Activated CD4-positive, alpha-beta T cell treated with anti-CD3 and anti-CD28 coated beads, Interleukin-2, amount 10 ng/mL, durations not matched to agents 7 days and 5 days (primary cell): Measurements from ENCODE around the gene MEGF8. TPM values are rescaled to one million over a fixed set of nuclear protein-coding genes. Genes with fewer than 3 reads are reported as not detected.

ENCODE experiments used
- CTCF ChIA-PET: fragments of 350-600 bp; sonication (Branson Sonifier 250); formaldehyde crosslinking; loops from one replicate; lab custom pipeline; 2021; ENCODE audit warnings: antibody characterized with exemption; lab: Charles Lee
- POLR2A ChIA-PET: fragments of 350-600 bp; sonication (Branson Sonifier 250); formaldehyde crosslinking; loops from one replicate; lab custom pipeline; 2021; ENCODE audit warnings: antibody characterized with exemption; lab: Charles Lee
- DNase-seq: peaks from one replicate; pipeline ENCODE4 v3.0.0-alpha.2; 2020
- H3K27ac Mint-ChIP-seq: one replicate; pipeline ENCODE4 v1.8.0; 2021; ENCODE audit warnings: mild to moderate bottlenecking, moderate library complexity, mixed read lengths
- H3K27me3 Mint-ChIP-seq: one replicate; pipeline ENCODE4 v1.8.0; 2021; ENCODE audit warnings: mixed read lengths
- H3K36me3 Mint-ChIP-seq: one replicate; pipeline ENCODE4 v1.8.0; 2021; ENCODE audit warnings: low read depth, mixed read lengths
- H3K4me1 Mint-ChIP-seq: one replicate; pipeline ENCODE4 v1.8.0; 2021; ENCODE audit warnings: mixed read lengths
- H3K4me3 Mint-ChIP-seq: one replicate; pipeline ENCODE4 v1.8.0; 2021; ENCODE audit warnings: mild to moderate bottlenecking, moderate library complexity, mixed read lengths
- H3K9me3 Mint-ChIP-seq: one replicate; pipeline ENCODE4 v1.8.0; 2021; ENCODE audit warnings: mixed read lengths
- microRNA-seq: library from miRNA; unstranded; fragments of <30 nt; microRNA quantifications from one replicate; pipeline ENCODE4 v1.2.0, GENCODE V29; 2021; ENCODE audit warnings: borderline microRNAs expressed, borderline replicate concordance
- total RNA-seq, 2 experiments: library from RNA; stranded (reverse); gene quantifications; one replicate each; pipeline ENCODE4 v1.2.3, GENCODE V29; 2021

The MEGF8 gene
- total RNA-seq, 2 experiments from 2014 or later, result 3.3 to 3.7 TPM

- Mint-ChIP-seq H3K27me3 (no peaks in the 10 kb centered on the region), H3K36me3 (peaks cover 6% of the 10 kb centered on the region), H3K9me3 (no peaks in the 10 kb centered on the region), H3K4me3 (peak overlapping the region; percentile 95), H3K27ac (no peak overlapping the region), H3K4me1 (peaks cover 40% of the 10 kb centered on the region)
- POLR2A ChIA-PET, result interaction anchor here (1.2 kb wide), 1 partner anchor 9 kb away, joined by 3 read pairs; no protein-coding TSS in a partner anchor
- DNase-seq, result no peak
- CTCF ChIA-PET, result interaction anchor here (2.2 to 3.9 kb wide), 2 partner anchors 10 to 14 kb away, joined by 9 to 25 read pairs; no protein-coding TSS in a partner anchor
These were observed 98.9 kb downstream of the MEGF8 start for GRCh38 chr19:42424345-42424707.

GRCh38 chr19:42424712-42425131, 99.3 kb downstream of the MEGF8 start:
- H3K36me3 Mint-ChIP-seq, result peaks cover 6% of the 10 kb centered on the region
- H3K4me3 Mint-ChIP-seq, result peak overlapping the region; percentile 95
- ChIA-PET POLR2A (no interaction called here), CTCF (interaction anchor here (2.2 to 3.9 kb wide), 2 partner anchors 10 to 13 kb away, joined by 9 to 25 read pairs; no protein-coding TSS in a partner anchor)
- no peaks in the 10 kb centered on the region for H3K9me3 Mint-ChIP-seq
- DNase-seq, result no peak
- H3K27ac Mint-ChIP-seq, result no peak overlapping the region
- no peaks in the 10 kb centered on the region for H3K27me3 Mint-ChIP-seq
- H3K4me1 Mint-ChIP-seq, result peaks cover 39% of the 10 kb centered on the region

GRCh38 chr19:42426643-42427042, 101.2 kb downstream of the MEGF8 start:
- H3K9me3 Mint-ChIP-seq, result no peaks in the 10 kb centered on the region
- no peak overlapping the region for H3K4me3 Mint-ChIP-seq
- peaks cover 20% of the 10 kb centered on the region for H3K4me1 Mint-ChIP-seq
- H3K27ac Mint-ChIP-seq, result no peak overlapping the region
- POLR2A ChIA-PET, result no interaction called here
- no peaks in the 10 kb centered on the region for H3K36me3 Mint-ChIP-seq
- DNase-seq, result no peak
- CTCF ChIA-PET, result interaction anchor here (2.2 to 3.9 kb wide), 2 partner anchors 11 to 14 kb away, joined by 6 to 25 read pairs; no protein-coding TSS in a partner anchor
- H3K27me3 Mint-ChIP-seq, result peaks cover 3% of the 10 kb centered on the region

GRCh38 chr19:42427313-42427712, 101.9 kb downstream of the MEGF8 start, which contains the start of gene LIPE:
Gene LIPE, minus strand, starts transcription at chr19:42427388. Its CDS starts 239 bp downstream, at chr19:42427149.
- ChIA-PET POLR2A (no interaction called here), CTCF (interaction anchor here (2.2 kb wide), 1 partner anchor 13 kb away, joined by 6 read pairs; no protein-coding TSS in a partner anchor)
- H3K4me3 Mint-ChIP-seq, result no peak within 1 kb of the TSS
- no peaks in the 10 kb centered on the region for H3K36me3 Mint-ChIP-seq
- H3K27me3 Mint-ChIP-seq, result peaks cover 3% of the 10 kb centered on the region
- no peak within 1 kb of the TSS for H3K27ac Mint-ChIP-seq
- peaks cover 13% of the 10 kb centered on the region for H3K4me1 Mint-ChIP-seq
- DNase-seq, result no peak
- H3K9me3 Mint-ChIP-seq, result no peaks in the 10 kb centered on the region

Small RNA genes within 50 kb of the gene (microRNA-seq; reads per million reads assigned to microRNA genes)
- not detected for gene MIR8077

Other genes starting within 250 kb of the MEGF8 start
- 10 to 100 TPM; 14.1 to 15.8 TPM for gene ZNF574, start 249.5 kb upstream of the MEGF8 start, total RNA-seq
- 10 to 100 TPM; 19.6 to 22.9 TPM for gene POU2F2, start 193.2 kb upstream of the MEGF8 start, total RNA-seq
- gene DEDD2, start 108.0 kb upstream of the MEGF8 start, total RNA-seq, result 10 to 100 TPM; 37.2 to 42.4 TPM
- gene ZNF526, start 105.3 kb upstream of the MEGF8 start, total RNA-seq, result 10 to 100 TPM; 18.0 to 18.5 TPM
- 10 to 100 TPM; 42.7 to 53.4 TPM for gene GSK3A, start 83.0 kb upstream of the MEGF8 start, total RNA-seq
- gene ERF, start 70.5 kb upstream of the MEGF8 start, total RNA-seq, result 10 to 100 TPM; 56.5 to 57.9 TPM
- 10 to 100 TPM; 69.3 to 81.0 TPM for gene CIC, start 56.4 kb upstream of the MEGF8 start, total RNA-seq
- gene PRR19, start 23.5 kb upstream of the MEGF8 start, total RNA-seq, result under 1 TPM; 0.54 to 0.62 TPM
- 10 to 100 TPM; 43.5 to 46.6 TPM for gene PAFAH1B3, start 23.0 kb upstream of the MEGF8 start, total RNA-seq
- not detected for gene TMEM145, start 12.3 kb upstream of the MEGF8 start, total RNA-seq
- gene CNFN, start 64.7 kb downstream of the MEGF8 start, total RNA-seq, result not detected
- gene LIPE, start 101.8 kb downstream of the MEGF8 start, total RNA-seq, result 10 to 100 TPM; 27.7 to 29.5 TPM
- not detected for gene CXCL17, start 117.3 kb downstream of the MEGF8 start, total RNA-seq
- gene CEACAM1, start 202.8 kb downstream of the MEGF8 start, total RNA-seq, result 10 to 100 TPM; 21.0 to 22.2 TPM